ENCODE measurements around the gene DHX35.

- TF ChIP-seq POLR2A (IDR thresholded peaks at IDR 0.05): no peak
- TF ChIP-seq, protein P1, sequence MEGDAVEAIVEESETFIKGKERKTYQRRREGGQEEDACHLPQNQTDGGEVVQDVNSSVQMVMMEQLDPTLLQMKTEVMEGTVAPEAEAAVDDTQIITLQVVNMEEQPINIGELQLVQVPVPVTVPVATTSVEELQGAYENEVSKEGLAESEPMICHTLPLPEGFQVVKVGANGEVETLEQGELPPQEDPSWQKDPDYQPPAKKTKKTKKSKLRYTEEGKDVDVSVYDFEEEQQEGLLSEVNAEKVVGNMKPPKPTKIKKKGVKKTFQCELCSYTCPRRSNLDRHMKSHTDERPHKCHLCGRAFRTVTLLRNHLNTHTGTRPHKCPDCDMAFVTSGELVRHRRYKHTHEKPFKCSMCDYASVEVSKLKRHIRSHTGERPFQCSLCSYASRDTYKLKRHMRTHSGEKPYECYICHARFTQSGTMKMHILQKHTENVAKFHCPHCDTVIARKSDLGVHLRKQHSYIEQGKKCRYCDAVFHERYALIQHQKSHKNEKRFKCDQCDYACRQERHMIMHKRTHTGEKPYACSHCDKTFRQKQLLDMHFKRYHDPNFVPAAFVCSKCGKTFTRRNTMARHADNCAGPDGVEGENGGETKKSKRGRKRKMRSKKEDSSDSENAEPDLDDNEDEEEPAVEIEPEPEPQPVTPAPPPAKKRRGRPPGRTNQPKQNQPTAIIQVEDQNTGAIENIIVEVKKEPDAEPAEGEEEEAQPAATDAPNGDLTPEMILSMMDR (IDR thresholded peaks at IDR 0.05): no peak
These were observed 8.2 kb downstream of the DHX35 start for GRCh38 chr20:38970302-38970701.
